Aorta (tissue), 5 donors: ENCODE measurements around the gene MIGA1. TPM values are rescaled to one million over a fixed set of nuclear protein-coding genes. Genes with fewer than 3 reads are reported as not detected.

Experiments
- ATAC-seq: fragments of 200-7000 bp; cut with Tn5 transposase; one replicate; pipeline ENCODE4 v1.9.1; 2022; ENCODE audit warnings: moderate library complexity; ENCODE audit not compliant: low FRiP score
- DNase-seq, 2 donors: peaks; one replicate each; pipeline ENCODE4 v3.0.0-alpha.2; 2020
- H3K27ac ChIP-seq, 2 donors: one replicate each; pipeline ENCODE4 v1.5.1; 2013; ENCODE audit warnings: low read length in 2 of 2, mild to moderate bottlenecking in 2 of 2, moderate library complexity in 2 of 2, control low read depth in 1 of 2, inconsistent platforms in 1 of 2, low read depth in 1 of 2
- H3K27me3 ChIP-seq, 2 donors: one replicate each; pipeline ENCODE4 v1.6.1; 2013; ENCODE audit warnings: control low read depth in 1 of 2, low read length in 1 of 2, mild to moderate bottlenecking in 1 of 2, moderate library complexity in 1 of 2; ENCODE audit not compliant: insufficient read depth in 2 of 2, control insufficient read depth in 1 of 2
- H3K36me3 ChIP-seq, 2 donors: one replicate each; pipeline ENCODE4 v1.6.1; 2013; ENCODE audit warnings: control low read depth in 1 of 2, low read length in 1 of 2, mild to moderate bottlenecking in 1 of 2; ENCODE audit not compliant: insufficient read depth in 2 of 2, control insufficient read depth in 1 of 2
- H3K4me1 ChIP-seq, 2 donors: one replicate each; pipeline ENCODE4 v1.6.1; 2013; ENCODE audit warnings: low read length in 2 of 2, control low read depth in 1 of 2, mild to moderate bottlenecking in 1 of 2, moderate library complexity in 1 of 2; ENCODE audit not compliant: insufficient read depth in 2 of 2, control insufficient read depth in 1 of 2
- H3K4me3 ChIP-seq, 2 donors: one replicate each; pipeline ENCODE4 v1.5.1; 2013; ENCODE audit warnings: low read length in 2 of 2, control low read depth in 1 of 2, mild to moderate bottlenecking in 1 of 2
- H3K9me3 ChIP-seq: one replicate; pipeline ENCODE4 v1.6.1; 2013; ENCODE audit warnings: mild to moderate bottlenecking, low read length; ENCODE audit not compliant: control insufficient read depth
- whole genome bisulfite sequencing, 2 donors: extraction: QIAGEN DNeasy Blood & Tissue Kit; methylation state at CpG; one replicate each; pipeline ENCODE4 v1.1.7; 2013; 5-methylcytosine and 5-hydroxymethylcytosine counted together
- intact Hi-C, 2 donors: fragments of 100-400 bp; cut with DNase I; formaldehyde crosslinking; loops; one replicate each; pipeline versions ENCODE4 v1.14.2 to v1.15.0; 2022
- polyA plus RNA-seq, 2 donors: library from polyadenylated mRNA; stranded (reverse); fragments of 200-250 nt; gene quantifications; one replicate each; pipeline ENCODE4 v1.2.3, GENCODE V29; 2013
- total RNA-seq, 2 donors: library from RNA; stranded (reverse); fragmentation: NEBNext Ultra II Directional; extraction: Animal tissue kit (Norgen Biotek cat#: 25700); gene quantifications; one replicate each; pipeline ENCODE4 v1.2.1, GENCODE V29; 2021
- donor health status: healthy with polysubstance abuse.
- donor health status: Bipolar disorder and iron deficiency.
- donor health status: DM: no; HTN: no; CAD: no.
- donor health status: DM: no; HTN: no; CAD: no.
- donor health status: DM: yes; HTN: yes; CAD: no.

The MIGA1 gene
- total and polyA plus RNA-seq, 4 donors, result 2.5 to 22.0 (median 12.1) TPM

DNA sequence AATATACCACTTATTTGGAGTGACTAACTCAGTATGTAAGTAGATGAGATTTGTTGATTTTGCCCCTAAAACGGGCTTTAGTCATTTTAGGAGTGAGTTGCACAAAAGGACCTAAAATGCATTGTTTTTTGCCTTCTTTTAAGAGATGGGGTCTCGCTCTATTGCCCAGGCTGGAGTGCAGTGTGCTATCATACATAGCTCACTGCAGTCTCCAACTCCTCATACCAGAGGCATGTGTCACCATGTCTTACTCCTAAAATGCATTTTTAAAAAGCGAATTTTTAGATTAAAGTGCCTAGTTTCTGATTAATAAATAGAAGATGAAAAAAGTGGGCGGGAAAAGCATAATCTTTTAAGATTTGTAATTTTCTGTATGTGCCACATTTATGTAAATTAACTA, 97.4 kb downstream of the MIGA1 start:
- ATAC-seq (no peak), DNase-seq (no peak)
- 68 to 72% methylated on average over 4 of the region's 4 CpGs for WGBS, 2 donors
- Histone ChIP-seq H3K4me1 (no peaks in the 10 kb centered on the region), H3K4me3 (no peak overlapping the region), H3K27me3 (no peaks in the 10 kb centered on the region), H3K36me3 (no peaks in the 10 kb centered on the region), H3K27ac (no peak overlapping the region), H3K9me3 (no peaks in the 10 kb centered on the region)
- intact Hi-C loops, result no loop called here

- H3K36me3 ChIP-seq, result no peaks in the 10 kb centered on the region
- DNase-seq, result no peak
- H3K4me3 ChIP-seq, result no peak overlapping the region
- ATAC-seq, result no peak
- H3K27ac ChIP-seq, result no peak overlapping the region
- H3K9me3 ChIP-seq, result no peaks in the 10 kb centered on the region
- WGBS, 2 donors, result 99 to 100% methylated on average over 1 of the region's 1 CpG
- H3K27me3 ChIP-seq, result no peaks in the 10 kb centered on the region
- H3K4me1 ChIP-seq, result no peaks in the 10 kb centered on the region
- intact Hi-C loops, result loop anchor here in 1 of 2 donors (10.0 kb wide), 1 partner anchor 196 kb away; the partner anchor contains the start of gene ZZZ3
These were observed 101.6 kb downstream of the MIGA1 start for GRCh38 chr1:77881061-77881460.

DNA sequence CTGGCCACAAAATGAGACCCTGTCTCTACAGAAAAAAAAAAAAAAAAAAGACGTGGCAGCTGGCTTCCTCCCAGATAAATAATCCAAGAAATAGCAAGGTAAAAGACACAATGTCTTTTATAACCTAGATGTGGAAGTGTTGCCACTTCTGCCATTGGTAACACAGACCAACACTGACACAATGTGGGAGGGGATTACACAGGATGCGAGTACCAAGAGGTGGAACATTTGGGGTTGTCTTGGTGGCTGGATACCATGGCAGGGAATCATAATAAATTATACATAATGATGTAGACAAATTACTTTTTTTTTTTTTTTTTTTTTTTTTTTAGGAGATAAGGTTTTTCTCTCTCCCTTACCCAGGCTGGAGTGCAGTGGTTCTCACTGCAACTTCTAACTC, 103.0 kb downstream of the MIGA1 start:
- H3K9me3 ChIP-seq, result no peaks in the 10 kb centered on the region
- 51 to 61% methylated on average over 2 of the region's 2 CpGs for WGBS, 2 donors
- H3K36me3 ChIP-seq, result no peaks in the 10 kb centered on the region
- no peak for ATAC-seq
- no peak overlapping the region for H3K4me3 ChIP-seq
- no peak overlapping the region for H3K27ac ChIP-seq
- DNase-seq, result no peak
- no peaks in the 10 kb centered on the region for H3K27me3 ChIP-seq
- intact Hi-C loops, result loop anchor here in 1 of 2 donors (10.0 kb wide), 1 partner anchor 198 kb away; the partner anchor contains the start of gene ZZZ3
- no peaks in the 10 kb centered on the region for H3K4me1 ChIP-seq

DNA sequence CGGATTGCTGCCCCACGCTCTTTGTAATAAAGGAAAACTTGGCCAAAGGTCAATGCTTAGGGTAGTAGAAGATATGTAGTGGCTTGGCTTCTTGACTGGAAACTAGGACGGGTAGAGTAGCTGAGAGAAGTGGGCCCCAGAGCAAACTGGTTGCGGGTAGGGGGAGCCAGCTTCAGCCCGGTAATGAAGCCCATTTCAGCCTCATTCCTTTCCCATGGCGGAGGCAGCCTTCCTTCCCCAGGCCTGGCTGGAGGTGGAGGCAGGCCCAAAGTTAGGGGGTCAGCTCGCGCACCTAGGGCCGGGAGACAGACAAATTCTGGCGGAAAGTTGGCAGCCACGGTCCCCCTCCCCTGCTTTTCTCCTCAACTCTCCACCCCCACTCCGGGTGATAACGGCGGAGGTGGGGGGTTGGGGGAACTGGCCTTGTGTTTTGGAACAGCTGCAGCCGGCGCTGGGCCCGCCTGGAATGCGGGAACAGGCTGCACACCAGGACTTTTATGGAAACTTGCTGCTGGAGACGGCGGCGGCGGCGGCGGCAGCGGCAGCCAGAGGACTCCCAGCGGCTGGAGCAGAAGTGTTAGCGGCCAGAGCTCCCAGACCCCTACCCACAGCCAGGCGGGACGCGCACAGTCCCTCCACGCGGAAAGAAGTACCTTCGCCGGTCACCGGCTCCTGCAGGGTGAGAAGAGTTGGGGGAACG, 108.8 kb downstream of the MIGA1 start, which contains the start of gene NEXN:
TSS of gene NEXN (plus strand) at position 544 of the 700 bp plus-strand sequence. CDS start 27,483 bp downstream, outside the sequence.
- intact Hi-C loops, result loop anchor here (5.0 to 10.0 kb wide), 2 partner anchors 56 to 203 kb away; partner anchors contain the start of gene ZZZ3 (in 1 of the 2)
- DNase-seq (peak; percentile 87 to 94), ATAC-seq (peak; percentile 90)
- 1% methylated on average over 34 to 36 of the region's 36 CpGs for WGBS, 2 donors
- Histone ChIP-seq H3K36me3 (peaks cover 0 to 4% of the 10 kb centered on the region in 2 donors), H3K4me3 (peak within 1 kb of the TSS; percentile 93 to 97), H3K27me3 (no peaks in the 10 kb centered on the region), H3K27ac (peak within 1 kb of the TSS; percentile 96 to 100), H3K9me3 (no peaks in the 10 kb centered on the region), H3K4me1 (no peaks in the 10 kb centered on the region)

DNA sequence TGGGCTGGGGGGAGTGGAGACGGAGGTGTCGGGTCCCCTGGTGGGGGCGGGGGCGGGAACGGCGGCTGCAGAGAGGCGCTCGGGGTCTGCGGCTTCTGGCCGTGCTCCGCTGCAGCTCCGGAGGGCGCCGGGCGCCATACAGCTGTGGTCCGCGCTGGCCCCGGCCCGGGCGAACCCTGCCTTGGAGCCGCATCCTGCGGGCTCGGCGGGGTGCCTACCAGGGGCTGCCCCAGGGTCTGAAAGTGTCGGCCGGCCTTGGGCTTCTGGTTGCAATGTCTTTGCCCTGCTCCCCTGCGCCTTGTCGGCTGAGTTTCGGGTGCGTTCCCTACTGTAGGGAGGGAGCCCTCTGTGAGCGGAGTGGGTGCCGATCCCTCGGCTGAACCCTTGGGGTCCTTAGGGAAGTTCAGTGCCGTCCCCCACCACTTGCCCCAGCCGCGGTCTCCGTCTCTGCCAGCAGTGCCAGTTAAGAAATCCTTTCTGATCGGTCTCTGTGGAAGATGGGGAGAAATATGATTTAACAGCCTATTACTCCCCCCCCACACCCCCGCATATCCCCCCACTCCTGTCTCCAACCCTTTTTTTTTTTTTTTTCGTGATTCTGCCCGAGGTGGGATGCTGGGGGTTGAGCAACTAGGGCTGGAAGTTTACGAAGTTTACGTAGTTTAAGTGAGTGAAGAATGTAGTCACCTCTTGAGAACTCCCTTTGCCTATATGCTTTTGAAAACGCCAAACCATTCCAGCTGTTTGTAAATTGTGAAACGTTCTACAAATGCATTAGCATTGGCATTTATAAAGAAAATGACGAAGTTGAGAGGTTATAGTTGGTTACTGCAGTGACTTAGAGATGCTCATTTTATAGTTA, 109.6 kb downstream of the MIGA1 start:
- peak; percentile 61 to 77 for DNase-seq
- H3K27me3 ChIP-seq, result no peaks in the 10 kb centered on the region
- WGBS, 2 donors, result 0 to 1% methylated on average over 39 to 46 of the region's 46 CpGs

DNA sequence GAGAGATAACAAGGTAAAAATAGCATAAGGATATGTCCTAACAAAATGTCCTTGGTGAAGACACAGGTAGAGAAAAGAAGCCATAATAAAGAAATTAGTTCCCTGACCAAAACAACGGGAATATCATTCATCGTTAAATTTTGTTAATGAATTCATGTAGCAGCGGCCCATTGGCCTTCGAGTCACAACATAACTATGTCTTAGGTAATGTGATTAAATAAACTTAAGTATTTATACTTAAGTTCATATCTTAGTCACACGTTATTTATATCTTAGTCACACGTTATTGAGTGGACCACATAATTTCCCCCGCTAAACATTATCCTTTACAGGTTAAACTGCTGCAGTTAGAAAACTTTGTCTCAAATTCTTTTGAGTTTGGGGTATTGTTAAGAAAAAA, 110.2 kb downstream of the MIGA1 start:
- 3 to 8% methylated on average over 7 of the region's 7 CpGs for WGBS, 2 donors
- DNase-seq (no peak), ATAC-seq (no peak)
- peak overlapping the region in 1 of 2 donors; percentile 96 for H3K27ac ChIP-seq
- H3K36me3 ChIP-seq, result peaks cover 2 to 4% of the 10 kb centered on the region in 2 donors
- peak overlapping the region; percentile 93 to 97 for H3K4me3 ChIP-seq
- H3K9me3 ChIP-seq, result no peaks in the 10 kb centered on the region
- intact Hi-C loops, result loop anchor here (5.0 to 10.0 kb wide), 2 partner anchors 57 to 205 kb away; partner anchors contain the start of gene ZZZ3 (in 1 of the 2)
- no peaks in the 10 kb centered on the region for H3K4me1 ChIP-seq
- H3K27me3 ChIP-seq, result no peaks in the 10 kb centered on the region

More for the DNA sequence above, 109.6 kb downstream of the MIGA1 start:
- ATAC-seq, result peak; percentile 73
- Histone ChIP-seq H3K9me3 (no peaks in the 10 kb centered on the region), H3K4me1 (no peaks in the 10 kb centered on the region), H3K36me3 (peaks cover 0 to 4% of the 10 kb centered on the region in 2 donors), H3K27ac (peak overlapping the region; percentile 96 to 100), H3K4me3 (peak overlapping the region; percentile 93 to 97)
- intact Hi-C loops, result loop anchor here (5.0 to 10.0 kb wide), 2 partner anchors 57 to 204 kb away; partner anchors contain the start of gene ZZZ3 (in 1 of the 2)

DNA sequence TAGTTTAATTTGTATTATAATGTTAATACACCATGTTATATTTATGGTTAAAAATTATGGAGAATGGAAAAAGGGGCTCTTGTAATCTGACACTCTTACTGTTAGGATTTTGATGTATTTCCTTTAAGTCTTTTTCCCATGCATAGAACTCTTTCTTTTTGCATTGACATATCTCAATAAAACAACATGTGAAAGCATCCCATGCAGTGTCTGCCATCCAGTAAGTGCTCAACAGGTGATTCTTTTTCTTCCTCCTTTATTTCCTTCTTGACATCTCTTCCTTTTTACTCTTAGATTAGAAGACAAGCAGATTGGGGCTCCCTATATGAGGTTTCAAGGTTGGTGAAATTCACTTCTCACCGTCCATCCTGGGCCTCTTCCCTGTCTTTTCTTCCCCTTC, 111.8 kb downstream of the MIGA1 start:
- intact Hi-C loops, result no loop called here
- DNase-seq (no peak), ATAC-seq (no peak)
- Histone ChIP-seq H3K9me3 (no peaks in the 10 kb centered on the region), H3K4me3 (peak overlapping the region; percentile 52 to 54), H3K27me3 (no peaks in the 10 kb centered on the region), H3K27ac (no peak overlapping the region), H3K4me1 (no peaks in the 10 kb centered on the region), H3K36me3 (peaks cover 2 to 4% of the 10 kb centered on the region in 2 donors)
- 64 to 82% methylated on average over 1 of the region's 1 CpG for WGBS, 2 donors

GRCh38 chr1:77899647-77900320, 120.3 kb downstream of the MIGA1 start:
- no peak for ATAC-seq
- no peak for DNase-seq
- Histone ChIP-seq H3K4me1 (peaks cover 3 to 4% of the 10 kb centered on the region in 2 donors), H3K4me3 (no peak overlapping the region), H3K9me3 (no peaks in the 10 kb centered on the region), H3K36me3 (no peaks in the 10 kb centered on the region), H3K27me3 (no peaks in the 10 kb centered on the region), H3K27ac (no peak overlapping the region)
- intact Hi-C loops, result no loop called here
- 20 to 29% methylated on average over 4 of the region's 4 CpGs for WGBS, 2 donors
